ENCODE results near the gene WDR20.
"Not testable (repeated sequence)": the region's sequence is repeated elsewhere in the genome, so short reads cannot be mapped to it uniquely, and the experiment has no call there.

The WDR20 gene

DNA sequence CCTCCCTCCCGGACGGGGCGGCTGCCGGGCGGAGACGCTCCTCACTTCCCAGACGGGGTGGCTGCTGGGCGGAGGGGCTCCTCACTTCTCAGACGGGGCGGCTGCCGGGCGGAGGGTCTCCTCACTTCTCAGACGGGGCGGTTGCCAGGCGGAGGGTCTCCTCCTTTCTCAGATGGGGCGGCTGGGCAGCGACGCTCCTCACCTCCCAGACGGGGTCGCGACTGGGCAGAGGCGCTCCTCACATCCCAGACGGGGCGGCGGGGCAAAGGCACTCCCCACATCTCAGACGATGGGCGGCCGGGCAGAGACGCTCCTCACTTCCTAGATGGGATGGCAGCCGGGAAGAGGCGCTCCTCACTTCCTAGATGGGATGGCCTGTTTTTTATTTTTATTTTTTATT lies 33.0 kb downstream of the WDR20 start:
- not testable (repeated sequence) for DNase-seq

DNA sequence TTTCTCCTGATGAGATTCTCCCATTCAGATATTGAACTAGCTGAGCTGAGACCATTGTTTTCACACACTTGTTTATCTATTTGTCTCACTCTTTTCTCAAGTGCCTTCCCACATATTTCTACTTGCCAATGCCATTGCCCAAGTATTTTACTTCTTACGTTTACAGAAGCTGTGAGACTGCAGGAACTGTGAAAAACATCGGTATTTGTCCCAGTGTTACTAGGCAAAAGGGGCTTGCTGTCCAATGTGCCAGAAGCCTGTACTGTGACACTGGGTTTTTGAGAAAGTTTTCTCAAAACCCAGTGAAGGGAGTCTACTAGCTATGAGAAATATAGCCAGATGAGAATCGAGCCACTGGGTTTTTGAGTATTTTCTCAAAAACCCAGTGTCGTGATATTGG lies 37.5 kb downstream of the WDR20 start:
- DNase-seq, result no peak

DNA sequence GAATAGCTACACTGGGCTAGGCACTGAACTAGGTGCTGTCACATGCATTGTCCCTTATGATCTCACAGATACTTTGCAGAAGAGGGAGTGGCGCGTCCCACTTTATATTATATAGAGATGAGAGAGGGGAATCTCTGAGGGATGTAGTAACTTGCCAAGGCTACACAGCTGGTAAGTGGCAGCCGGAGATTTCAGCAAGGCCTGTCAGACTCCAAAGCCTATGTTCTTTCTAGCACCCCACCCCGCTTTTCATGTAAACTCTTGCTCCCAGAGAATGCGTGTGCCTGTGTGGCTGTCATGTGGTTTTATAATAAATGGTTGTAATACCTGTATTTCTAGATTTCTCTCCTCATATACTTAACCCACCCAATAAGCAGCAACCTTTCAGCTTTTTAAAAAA lies 39.1 kb downstream of the WDR20 start:
- no peak for DNase-seq

- no peak for DNase-seq
These were observed 40.7 kb downstream of the WDR20 start for GRCh38 chr14:102180248-102180998.

DNA sequence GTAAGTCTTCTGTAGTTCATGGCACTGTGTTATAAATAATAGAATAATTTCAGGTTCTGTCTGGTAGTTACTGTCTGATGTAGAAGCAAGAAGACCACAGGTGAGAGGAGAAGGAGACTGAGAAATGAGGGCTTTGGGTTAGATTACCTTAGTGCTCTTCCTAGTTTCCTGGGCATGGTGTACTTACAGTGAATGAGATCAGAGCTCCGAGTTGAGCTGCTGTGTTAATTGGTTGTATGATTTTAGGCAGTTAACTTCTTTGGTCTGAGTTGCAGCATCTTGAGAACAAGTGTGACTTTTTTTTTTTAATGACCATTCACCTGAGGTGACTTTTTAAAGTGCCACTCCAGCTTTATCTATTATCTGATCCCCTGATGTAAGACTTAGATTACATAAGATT lies 41.5 kb downstream of the WDR20 start:
- no peak for DNase-seq

GRCh38 chr14:102182190-102182589 lies 42.5 kb downstream of the WDR20 start:
- no peak for DNase-seq

- no peak for DNase-seq
These were observed 43.4 kb downstream of the WDR20 start for GRCh38 chr14:102182936-102183619.

DNA sequence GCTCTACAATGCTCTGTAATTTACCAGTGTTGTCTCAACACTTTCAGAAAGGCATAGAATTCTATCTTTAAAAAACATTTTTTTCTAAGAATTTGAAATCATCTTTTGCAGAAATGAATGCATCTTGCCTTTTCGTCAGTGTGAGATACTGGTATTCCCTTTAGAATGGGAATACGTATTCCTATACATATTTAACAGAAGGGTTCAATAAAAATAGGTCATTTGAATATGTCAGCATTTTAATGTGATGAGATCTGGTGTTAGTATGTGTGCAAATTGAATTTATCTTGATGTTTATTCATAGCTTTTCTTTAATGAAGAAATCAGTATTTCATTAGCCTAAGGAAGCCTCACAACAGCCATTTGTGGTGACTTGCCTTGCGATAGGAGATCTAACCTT lies 44.2 kb downstream of the WDR20 start:
- no peak for DNase-seq

DNA sequence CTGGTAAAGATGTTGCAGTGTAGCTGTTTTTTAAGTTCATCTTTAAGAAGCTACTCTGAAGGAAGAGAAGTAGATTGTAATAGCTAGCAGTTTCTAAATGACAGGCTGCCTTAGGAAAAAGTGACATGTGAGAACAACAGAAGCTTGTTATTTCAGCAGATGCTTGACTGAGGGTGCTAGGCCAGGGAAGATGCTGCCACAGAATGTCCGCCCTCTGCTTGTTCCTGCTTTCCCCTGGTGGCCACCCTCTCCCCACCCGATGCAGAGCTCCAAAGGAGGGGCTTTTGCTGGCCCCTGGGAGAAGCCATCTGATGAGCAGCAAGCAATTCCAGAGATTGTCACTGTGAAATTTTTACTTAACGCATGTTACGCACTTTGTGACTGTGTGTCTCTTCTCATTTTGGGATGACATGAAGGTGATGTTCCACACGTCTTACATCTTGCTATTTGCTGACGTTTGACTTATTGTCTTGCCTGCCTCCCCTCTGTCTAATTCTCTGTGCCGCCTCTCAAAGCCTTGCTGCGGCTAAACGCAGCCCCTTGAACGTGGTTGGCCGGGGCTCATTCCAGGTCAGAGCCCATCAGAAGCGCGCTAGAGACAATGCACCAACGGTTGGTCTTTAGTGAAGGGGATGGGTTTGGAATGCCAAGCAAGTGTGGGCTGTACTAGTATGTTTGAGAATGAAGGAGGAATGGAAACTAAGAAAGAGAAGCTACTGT lies 44.8 kb downstream of the WDR20 start:
- no peak for DNase-seq

GRCh38 chr14:102185360-102185759 lies 45.7 kb downstream of the WDR20 start:
- DNase-seq, result no peak

DNA sequence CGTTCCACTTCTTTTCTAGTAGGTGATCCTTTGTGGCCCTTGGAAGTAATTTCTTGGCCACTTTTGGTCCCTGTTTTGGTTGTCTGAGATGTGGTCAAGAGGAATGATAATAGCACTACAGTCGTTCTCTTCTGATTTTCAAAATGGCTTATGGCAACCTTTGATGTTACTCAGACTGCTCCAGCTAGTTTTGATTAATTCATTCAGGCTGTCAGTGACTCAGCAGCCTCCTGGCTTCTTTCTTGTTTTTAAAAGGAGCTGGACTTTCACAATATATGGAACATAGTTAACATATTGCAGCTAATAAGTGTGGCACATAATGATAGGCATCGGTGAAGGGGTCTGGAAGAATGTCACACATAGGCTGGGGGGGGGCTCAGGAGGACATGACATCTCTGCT lies 47.3 kb downstream of the WDR20 start:
- no peak for DNase-seq

DNA sequence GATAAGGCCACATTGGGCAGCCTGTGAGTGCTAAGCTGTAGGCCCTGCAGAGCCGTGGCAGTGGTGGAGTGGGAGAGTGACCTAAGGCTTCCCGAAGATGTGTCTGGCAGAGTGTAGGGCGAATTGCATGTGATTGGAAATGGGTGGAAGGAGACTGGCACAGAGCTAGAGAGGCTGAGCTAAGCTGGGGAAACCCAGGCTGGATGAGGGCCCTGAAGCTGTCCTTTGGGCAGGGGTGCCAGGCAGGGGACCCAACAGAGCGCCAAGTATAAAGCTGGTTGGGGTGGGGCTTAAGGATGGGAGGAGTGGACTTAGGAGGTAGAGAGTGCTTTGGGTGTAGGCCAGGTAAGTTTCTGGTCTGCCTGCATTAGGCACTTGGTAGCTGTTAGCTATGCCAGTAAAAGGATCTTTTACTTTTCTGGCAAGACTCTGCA lies 47.9 kb downstream of the WDR20 start:
- no peak for DNase-seq

DNA sequence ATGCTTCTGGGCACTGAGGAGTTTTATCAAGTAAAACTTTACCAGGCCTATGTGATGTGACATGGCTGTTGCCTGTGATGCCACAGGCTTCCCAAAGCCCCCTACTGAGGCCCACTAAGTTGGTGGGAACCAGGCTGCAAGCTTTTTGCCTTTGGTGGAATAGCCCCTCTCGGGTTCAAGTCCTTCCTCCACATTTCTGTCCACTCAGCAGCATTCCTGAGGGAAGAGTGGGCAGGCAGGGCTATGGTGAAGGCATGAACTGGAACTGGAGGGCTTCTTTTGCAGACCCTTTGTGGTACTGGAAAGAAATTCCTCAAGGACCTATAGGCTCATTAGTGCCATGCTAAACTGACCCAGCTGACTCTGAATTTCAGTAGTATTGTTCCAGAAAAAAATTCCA lies 48.5 kb downstream of the WDR20 start:
- DNase-seq, result no peak

DNA sequence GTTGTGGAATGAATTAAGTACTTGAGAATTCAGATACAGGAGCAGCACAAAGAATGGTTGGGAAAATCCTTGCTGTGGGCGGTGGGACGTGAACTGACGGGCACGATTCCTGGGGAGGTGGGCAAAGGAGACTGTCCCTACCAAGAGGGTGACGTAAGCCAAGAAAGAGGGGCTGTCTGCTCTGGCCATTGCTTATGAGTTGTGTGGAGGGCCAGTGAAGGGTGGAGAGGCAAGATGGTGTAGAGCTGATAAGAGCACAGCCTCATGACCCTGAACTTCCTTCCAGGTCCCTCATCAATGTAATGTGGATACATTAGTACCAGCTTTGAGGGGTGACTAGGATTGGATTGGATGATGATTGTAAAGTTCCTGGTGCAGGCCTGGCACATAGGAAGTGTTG lies 50.2 kb downstream of the WDR20 start:
- no peak for DNase-seq

- no peak for DNase-seq
These were observed 53.3 kb downstream of the WDR20 start for GRCh38 chr14:102192840-102193502.

- no peak for DNase-seq
These were observed 55.2 kb downstream of the WDR20 start for GRCh38 chr14:102194856-102195255.

DNA sequence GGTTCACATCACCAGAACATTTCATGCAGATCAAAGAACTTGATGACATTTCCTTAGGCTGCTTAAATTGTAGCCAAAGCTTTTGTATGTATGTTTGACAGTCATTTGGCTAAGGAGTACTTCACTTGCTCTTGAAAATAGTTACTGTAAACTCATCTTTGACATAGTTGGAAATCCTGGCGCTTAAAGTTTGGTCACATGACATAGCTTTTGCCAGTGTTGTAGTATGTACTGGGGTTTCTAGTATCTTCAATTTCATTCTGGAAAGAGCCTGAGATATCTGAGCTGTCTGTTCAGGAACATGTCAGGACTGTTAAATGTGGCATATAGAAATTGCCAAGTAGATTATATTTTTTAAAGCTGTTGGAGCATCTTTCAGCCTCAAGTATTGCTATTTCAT lies 55.7 kb downstream of the WDR20 start:
- DNase-seq, result no peak

DNA sequence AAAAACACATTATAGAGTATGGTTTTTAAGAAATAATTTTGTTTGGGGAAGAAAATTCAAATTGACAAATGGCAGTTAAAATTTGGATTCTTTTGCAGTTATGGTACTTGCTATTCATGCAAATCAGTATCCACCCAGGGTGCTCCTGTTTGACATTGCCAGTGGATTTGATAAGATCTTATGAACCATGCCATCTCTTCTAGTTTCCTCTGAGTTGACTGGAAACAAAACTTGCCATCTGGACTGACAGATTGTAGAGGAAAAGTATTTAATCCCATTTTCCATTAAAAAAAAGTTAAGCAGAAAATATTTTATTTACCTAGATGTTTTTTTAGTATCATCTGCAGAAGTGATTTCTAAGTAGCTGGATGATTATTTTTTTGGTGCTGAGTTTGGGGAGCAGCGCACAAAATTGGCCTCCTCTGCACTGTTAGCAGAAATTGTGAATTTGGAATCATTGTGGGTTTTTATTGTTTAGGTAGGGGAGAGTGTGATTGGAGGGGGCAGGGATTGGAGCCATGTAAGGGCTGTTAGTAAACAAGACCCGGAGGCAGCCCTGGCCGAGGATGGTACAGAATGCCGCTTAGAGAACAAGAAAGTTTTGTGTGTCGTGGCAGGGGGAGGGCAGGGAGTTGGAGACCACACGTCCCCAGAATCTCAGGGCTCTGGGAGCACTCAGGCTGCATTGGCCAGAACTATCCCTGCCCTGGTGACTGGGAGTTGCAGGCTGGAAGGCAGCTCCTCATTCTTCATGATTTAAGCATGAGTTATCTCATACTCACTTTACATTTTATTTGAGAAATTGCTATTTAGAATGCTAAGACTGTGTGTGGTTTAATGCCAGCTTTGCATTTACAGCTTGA lies 56.6 kb downstream of the WDR20 start:
- DNase-seq, result no peak

GRCh38 chr14:102196902-102197230 lies 57.2 kb downstream of the WDR20 start:
- no peak for DNase-seq

DNA sequence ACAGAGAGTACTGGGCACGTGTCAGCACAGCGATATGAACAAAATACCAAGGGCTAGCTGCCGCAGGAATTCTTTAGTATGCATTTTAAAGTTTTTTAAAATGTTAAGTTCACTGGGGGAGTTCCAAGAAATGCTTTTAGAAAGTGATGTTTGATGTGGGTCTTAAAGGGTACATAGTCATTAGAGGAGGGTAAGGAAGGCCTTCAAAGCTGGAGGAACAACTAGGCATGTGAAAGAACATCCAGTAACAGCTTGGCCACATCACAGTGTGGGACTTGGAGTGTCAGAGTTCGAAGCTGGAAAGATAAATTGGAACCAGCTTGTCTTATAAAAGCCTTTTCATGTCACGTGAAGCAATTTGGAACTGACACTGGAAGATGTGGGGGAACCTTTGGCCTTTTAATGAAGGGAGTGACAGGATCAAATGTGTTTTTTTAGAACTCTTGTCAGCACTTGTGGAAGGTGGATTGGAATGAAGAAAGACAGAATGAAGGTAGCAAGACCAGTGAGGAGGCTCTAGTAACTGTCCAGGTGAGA lies 57.7 kb downstream of the WDR20 start:
- DNase-seq, result no peak

DNA sequence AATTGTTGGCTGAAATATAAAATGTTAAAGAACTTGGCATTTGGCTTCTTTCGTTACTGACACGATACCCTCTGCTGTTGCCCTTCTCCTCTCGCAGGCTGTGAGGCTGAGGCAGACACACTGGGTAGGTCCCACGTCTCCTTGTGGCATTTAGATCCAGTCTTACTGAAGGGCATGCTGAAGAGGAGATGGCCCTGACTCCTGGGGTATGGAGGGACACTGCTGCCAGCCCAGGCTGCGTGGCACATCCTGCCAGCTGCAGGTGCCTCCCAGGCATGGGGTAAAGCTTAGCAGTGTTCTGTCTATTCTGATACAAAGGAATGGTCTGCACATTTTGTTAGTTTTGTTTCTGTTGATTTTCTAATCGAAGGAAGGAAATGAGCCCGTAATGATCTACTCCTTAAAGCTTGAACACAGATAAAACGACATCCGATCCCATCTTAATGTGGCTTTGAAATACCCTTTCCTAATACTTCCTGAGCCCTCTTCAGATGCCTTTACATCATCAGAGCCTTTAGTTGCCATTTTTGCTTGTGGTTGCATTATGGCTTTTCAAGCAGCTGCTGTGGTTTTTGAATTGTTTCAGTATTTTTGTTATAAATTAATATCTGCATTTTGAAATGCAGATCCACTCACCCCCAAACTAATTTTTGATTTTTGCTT lies 61.1 kb downstream of the WDR20 start:
- no peak for DNase-seq

- DNase-seq, result no peak
These were observed 61.6 kb downstream of the WDR20 start for GRCh38 chr14:102201353-102201738.

All from NCI-H1092 (cell line).